HTERT RPE-1 (cell line): ENCODE data around the gene NUCKS1.

Experiments
- in situ Hi-C: fragments of 300-500 bp; cut with MboI; formaldehyde crosslinking; loops from 4 replicates; pipeline ENCODE4 v1.14.3; 2020; ENCODE audit warnings: low sequenced_read_pairs

Gene NUCKS1

DNA sequence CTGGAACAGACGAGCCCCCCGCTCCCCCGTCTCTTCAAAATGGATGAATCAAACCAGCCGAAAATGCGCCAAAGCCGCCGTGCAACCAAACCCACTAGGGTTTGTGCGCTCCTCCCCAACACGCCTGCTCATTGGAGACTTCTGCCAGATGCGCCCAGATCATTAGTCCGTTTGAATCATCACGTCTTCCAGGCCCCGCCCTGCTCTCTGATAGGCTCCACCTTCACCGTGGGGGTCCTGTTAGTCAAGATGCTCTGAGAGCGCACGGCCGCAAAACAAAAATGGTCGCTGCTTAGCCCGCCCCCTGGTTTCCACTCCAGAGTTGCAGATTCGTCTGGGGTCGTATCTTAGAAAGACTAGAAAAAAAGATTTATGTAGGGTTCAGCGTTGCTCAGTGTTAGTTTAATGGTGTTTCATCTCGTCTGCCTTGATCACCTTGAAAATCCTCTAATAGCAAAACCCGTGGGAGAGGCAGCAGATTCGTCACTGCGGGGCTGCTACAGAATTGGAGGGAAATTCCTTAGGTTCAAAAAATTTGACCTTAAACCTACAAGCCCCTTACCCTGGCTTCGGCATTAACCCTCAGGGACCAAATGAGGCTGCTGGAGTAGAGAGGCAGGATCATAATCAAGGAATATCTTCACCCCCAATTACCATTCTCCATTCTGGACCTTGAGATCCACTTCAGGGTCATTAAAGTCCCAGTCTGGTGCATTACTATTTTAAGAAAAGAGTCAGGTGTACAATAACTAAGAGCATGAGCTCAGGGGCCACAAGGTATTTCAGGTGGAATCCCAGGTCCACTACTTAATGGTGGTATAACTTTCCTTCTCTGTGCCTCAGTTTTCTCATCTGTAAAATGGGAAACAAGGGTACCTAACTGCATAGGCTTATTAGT is at the start of gene NUCKS1:
NUCKS1 (minus strand) TSS at position 45 of the 898 bp plus-strand sequence. CDS start 209 bp downstream, outside the sequence.
- in situ Hi-C loops, result no loop called here

GRCh38 chr1:205798577-205798976 is 48.6 kb upstream of the NUCKS1 start:
- in situ Hi-C loops, result no loop called here

GRCh38 chr1:205797168-205797567 is 47.2 kb upstream of the NUCKS1 start:
- in situ Hi-C loops, result no loop called here

DNA sequence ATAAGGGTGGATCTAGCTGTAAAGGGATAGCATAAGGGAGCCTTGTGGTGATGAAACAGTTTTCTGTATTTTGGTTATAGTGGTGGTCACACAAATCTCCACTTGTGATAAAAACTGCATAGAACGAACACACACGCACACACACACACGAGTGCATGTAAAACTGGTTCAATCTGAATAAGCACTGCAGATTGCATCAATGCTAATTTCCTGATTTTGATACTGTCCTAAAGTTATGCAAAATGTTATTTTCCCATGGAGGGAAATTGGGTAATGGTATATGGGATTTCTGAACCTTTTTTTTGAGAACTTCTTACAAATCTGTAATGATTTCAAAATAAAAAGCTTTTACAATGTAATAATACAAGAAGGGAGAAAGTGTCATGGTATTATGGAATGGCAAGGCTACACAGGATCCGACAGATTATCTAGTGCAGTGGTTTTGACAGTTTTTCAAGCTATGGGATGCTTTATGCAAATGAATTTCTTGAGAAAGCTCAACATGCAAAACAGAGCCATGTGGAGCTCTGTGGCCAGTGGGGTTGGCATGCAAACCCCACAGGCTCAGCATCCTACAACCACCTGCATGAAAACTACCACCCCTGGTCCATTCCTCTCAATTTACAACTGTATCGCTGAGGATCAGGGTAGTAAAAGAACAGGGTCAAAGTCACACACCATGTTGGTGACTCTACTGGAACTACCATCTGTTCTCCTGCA is 44.2 kb upstream of the NUCKS1 start:
- in situ Hi-C loops, result no loop called here

DNA sequence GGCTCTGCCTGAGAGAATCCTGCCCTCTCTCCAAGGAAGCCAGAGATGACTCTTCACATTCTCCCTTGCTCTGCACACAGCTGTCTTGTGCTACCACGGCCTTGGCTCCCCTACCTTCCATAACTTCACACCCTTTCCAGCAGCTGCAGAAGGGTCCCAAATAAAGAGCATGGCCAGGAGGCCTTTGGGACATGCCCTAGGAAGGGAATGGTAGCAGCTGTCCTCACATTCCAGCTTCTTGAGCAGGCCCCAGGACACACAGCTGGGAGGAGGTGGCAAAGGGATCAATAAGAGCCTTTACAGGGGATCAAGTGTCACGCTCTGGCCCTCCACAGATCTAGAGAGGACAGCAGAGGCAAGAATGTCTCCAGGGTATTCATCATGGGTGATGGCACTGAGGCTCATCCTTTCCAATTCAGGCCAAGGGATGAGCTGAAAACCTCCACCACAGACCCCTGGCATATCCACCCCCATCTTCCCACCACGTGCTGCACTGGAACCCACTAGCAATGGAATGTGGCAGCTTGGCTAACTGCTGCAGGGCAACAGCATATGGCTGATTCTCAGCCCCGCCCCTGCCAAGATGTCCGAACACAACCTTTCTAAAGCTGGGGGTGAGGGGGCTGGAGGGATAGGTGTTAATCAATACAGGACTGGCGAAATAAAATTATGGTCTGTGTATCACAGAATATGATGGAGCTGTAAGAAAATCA is 43.1 kb upstream of the NUCKS1 start:
- in situ Hi-C loops, result no loop called here

- in situ Hi-C loops, result no loop called here
Observed at GRCh38 chr1:205792481-205792881, 42.5 kb upstream of the NUCKS1 start.

GRCh38 chr1:205791568-205792180 is 41.7 kb upstream of the NUCKS1 start:
- in situ Hi-C loops, result no loop called here

DNA sequence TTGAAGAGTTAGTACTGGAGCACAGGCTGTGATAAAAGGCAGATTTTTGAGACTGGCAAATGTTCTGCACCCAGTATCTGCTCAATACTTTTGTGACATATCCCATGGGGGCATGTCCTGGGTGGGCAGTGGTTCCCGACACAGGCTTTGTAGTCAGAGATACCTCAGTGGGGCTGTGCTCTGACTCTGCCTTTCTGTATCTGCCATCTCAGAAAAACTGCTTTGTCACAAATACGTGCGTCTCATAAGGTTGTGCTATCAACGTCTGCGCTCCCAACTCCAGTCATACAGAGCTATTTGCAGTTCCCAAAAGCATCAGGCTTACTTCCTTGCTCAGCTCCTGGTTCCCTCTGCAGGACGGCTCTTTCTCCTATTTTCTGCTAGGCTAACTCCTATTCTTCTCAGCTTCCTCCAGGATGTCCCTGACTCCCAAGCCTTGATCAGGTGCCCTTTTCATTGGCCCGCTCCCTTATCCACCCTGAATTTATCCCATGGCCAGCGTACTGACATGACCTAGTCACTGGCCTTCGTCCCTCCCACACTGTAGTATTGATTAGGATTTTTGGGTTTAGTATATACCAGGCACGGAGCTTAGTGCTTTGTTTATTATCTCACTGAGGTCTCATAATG is 37.4 kb upstream of the NUCKS1 start:
- in situ Hi-C loops, result no loop called here

- in situ Hi-C loops, result no loop called here
Observed at GRCh38 chr1:205786601-205787000, 36.6 kb upstream of the NUCKS1 start.

DNA sequence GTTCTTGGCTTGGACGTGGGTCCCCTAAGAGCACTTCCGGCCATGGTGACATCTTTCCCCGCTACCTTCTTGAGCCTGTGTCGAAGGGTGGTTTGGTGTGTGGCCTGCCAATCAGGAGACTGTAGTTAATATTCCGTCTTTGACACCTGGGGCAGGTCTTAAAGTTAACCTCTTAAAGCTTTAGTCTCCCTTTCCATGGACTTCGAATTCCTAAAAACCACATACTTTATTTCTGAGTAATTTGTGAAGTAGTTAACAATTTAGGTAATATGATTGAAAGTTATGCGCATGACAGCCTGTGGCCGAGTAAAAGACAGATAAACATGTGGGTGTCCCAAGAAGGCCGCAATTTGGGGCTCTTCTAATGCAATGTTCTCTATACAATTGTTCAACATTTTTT is 35.5 kb upstream of the NUCKS1 start:
- in situ Hi-C loops, result no loop called here

GRCh38 chr1:205783904-205784303 is 33.9 kb upstream of the NUCKS1 start:
- in situ Hi-C loops, result no loop called here

- in situ Hi-C loops, result no loop called here
Observed at GRCh38 chr1:205783433-205783795, 33.4 kb upstream of the NUCKS1 start.

DNA sequence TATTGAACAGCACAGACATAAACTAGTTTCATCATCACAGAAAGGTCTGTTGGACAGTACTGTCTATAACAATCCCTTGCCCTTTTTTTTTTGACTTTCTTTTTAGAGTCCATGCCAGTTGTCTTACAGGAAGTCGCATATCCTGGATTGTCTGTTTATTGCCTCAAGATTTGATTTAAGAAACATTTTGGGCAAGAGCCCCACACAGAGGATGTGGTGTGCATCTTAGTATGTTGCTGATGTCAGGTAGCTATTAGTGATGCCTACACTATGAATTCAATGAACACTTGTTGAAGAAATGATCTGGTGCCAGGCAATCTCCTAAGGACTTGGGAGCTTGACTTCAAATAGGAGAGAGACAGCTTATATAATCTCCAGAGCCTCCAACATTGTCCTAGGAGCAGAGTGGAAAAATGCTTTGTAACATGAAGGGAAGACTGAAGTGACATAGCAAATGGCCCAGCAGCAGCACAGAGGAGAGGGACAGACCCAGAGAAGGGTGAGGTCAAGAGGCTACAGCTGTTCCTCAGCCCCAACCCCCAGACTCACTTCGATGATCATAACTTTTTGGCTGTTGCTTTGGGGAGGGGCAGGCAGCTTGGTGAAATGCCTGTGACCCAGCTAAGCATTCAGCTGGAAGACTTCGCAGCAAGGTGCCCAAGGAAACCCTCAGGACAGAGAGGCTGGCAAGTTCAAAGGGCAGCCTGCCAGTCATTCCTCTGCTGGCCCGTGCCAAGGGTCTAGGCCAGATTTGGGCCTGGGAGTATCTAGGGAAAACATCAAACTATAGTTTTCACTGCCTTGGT is 32.8 kb upstream of the NUCKS1 start:
- in situ Hi-C loops, result no loop called here

- in situ Hi-C loops, result no loop called here
Observed at GRCh38 chr1:205780335-205780734, 30.4 kb upstream of the NUCKS1 start.

DNA sequence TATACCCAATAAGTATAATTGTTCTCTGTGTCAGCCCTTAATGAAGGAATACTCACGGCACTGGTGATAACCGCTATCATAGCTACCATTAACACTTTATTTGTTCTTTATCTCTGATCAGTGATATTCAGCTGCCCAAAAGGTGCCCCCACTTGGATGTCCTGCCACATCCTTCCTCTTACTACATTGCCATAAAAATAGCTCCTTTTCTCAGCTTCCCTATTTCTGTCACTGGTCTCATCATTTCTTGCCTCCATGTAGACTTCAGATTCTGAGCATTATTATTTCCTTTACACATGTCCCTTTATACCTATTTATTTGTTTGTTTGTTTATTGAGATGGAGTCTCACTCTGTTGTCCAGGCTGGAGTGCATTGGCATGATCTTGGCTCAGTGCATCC is 28.0 kb upstream of the NUCKS1 start:
- in situ Hi-C loops, result no loop called here

GRCh38 chr1:205775717-205776056 is 25.7 kb upstream of the NUCKS1 start:
- in situ Hi-C loops, result no loop called here

GRCh38 chr1:205775015-205775716 is 25.2 kb upstream of the NUCKS1 start, which contains the start of gene RAB29:
Gene RAB29, minus strand, starts transcription at chr1:205775482. Its CDS starts 526 bp downstream, at chr1:205774956.
- in situ Hi-C loops, result no loop called here

GRCh38 chr1:205774198-205775014 is 24.4 kb upstream of the NUCKS1 start:
- in situ Hi-C loops, result no loop called here
